Measurements from ENCODE around the gene SPOCK2.

SPOCK2 gene

DNA sequence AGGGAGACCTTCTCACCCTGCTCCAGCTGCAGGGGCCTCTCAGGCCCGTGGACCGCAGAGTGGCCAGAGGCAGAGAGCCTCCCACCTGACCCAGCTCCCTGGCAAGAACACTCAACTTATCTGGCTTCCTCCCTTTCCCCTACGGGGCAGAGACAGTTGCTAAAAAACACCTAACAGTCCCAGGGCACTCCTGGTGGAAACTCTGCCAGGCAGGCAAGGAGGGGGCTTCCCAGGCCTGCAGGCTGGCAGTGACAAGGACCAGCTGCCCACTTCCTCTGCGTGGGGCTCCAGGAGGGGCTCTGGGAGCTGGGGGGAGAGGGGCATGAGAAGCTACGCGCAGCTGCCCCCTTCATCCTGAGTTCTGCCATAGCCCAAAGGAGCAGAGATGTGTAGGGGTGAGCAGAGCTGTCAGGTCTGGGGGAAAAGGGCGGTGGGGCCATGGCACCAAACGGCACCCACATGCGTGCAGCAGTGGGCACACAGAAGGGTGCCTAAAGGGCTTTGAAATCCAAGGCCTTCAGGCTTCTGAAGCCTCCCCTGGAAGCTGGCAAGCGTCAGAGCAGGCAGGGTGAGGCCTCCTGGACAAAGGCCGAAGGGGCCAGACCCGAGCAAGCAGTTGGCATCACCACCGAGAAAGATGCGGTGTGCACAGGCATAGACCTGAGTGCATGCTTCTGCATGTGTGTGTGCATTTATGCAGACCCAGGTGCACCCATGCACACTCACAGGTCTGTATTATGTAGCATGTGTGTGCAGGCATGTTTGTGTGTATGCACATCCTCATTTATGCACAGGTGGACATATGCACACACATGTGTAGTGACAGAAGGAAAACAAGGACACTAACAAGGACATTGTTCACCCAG is 14.4 kb downstream of the SPOCK2 start:
- DNase-seq (ENCODE audit: low read depth in 2 of 2) = no peak

DNA sequence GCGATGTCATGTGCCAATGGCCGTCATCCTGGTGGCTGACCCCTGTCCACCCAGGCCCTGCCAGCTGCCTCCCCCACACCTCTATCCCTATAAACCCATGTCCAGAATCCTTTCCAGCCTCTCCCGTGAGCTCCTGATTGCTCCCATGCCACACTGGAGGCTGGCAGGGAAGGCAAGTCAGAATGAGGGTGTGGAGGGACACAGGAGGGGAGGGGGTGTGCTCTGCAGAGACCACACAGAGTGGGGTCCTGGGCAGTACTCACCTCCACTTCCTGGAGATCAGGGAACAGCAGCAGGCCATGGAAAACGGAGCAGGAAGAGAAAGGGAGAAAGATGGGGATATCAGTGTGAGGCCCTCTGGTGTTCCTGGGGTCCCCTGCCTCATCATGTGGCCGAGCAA is 15.7 kb downstream of the SPOCK2 start:
- no peak for DNase-seq (ENCODE audit: low read depth in 2 of 2)

DNA sequence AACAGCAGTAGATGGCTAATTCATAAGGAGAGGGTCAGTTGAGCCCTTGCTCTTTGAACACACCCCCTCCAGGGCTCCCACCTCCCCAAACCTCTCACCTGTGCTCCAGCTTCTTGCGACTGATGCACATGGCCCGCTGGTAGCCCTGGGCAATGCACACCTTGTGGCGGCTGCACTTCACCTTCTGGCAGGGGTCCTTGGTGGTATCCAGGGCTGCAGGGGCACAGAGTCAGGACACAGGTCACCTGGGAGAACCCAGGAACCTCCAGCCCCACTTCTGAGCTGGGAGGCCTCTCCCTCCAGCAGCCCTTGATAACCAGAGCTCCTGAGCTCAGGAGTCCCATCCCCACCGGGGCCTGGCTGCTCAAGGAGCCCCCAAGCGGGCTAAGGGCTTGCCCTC is 16.3 kb downstream of the SPOCK2 start:
- no peak for DNase-seq (ENCODE audit: low read depth in 2 of 2)

DNA sequence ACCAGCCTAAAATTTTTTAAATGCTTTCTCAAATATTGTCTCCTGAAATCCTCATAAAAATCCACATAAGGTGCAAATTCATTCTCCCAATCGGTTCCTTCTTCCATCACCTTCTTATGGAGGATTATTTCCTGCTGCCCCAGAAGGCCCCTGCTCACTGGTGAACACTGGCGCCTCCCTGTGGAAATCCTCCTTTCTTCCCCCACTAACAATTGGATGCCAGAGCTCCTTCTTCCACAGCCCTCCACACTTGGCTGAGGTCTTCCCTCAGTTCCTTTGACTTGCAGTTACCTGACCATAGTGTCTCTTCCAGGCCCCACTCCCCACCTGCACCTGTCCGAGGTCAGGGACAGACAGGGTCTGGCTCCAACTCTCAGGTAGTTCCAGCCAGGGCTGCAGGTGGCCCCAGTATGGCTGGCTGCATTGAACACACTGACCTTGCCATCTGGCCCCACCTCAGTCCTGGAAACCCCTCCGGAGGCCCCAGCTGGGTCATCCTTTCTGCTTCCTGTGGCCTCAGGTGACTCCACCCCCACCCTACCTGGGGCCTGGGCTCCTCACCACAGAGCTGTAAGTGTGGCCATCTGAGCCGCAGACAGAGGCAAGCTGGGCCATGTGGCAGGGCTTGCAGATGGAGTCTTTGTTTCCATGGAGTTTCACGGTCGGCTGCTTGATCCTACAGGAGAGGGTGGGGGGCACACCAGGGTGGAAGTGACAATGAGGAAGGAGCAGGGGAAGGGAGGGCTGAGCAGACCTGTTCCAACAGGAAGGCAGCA is 18.4 kb downstream of the SPOCK2 start:
- DNase-seq (ENCODE audit: low read depth in 2 of 2) = no peak

DNA sequence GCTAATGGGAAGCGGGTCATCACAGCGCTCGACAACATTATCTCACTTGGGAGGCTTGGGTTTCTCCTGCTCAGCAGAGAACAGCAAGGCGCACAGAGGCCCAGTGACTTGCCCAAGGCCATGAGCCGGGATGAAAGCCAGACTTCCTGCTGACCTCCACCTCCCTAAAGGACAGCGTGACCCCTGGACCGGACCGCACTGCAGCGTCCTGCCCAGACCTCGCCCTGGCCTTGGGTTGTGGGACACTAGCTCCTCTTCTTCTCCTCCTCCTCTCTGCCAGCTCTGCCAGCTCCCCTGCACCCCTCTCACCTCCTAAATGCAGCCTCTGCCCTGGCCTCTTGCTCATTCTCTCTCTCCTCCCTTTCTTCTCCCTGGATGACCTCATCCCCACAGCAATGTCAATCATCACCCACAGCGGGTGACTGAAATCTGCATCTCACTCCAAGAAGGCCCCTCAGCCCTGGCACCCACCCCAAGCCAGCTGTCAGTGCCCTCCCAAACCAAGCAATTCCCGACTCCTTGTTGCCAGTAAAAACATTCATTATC is 19.4 kb downstream of the SPOCK2 start:
- no peak for DNase-seq (ENCODE audit: low read depth in 2 of 2)

DNA sequence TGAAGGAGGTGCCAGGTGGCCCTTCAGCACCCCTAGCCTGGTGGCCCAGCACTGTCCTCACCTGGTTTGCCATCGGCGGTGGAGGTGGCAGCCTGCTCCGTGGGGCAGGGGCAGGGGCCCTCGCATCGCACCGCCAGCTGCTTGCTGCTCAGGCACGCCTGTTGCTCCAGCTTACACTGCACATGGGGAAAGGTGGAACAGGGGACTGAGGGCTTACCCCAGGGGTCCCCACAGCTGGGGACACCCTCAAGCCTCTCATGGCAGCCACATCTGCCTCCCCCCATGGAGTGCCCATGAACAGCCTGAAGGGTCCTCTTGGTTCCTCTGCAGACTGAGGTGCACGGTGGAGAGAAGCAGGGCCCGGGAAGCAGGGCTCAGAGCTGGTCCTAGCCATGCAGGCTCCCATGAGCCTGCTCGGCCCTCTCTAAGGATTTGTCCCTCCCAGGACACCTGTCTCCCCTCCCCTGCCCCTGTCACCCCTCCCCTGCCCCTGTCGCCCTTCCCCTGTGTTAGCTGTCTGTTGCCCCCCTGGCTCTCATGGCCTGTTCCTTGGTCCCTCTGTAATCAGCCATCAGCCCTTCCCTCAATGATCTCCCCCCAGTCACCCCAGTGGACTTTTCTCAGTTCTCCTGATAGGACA is 20.1 kb downstream of the SPOCK2 start:
- DNase-seq (ENCODE audit: low read depth in 2 of 2) = no peak

DNA sequence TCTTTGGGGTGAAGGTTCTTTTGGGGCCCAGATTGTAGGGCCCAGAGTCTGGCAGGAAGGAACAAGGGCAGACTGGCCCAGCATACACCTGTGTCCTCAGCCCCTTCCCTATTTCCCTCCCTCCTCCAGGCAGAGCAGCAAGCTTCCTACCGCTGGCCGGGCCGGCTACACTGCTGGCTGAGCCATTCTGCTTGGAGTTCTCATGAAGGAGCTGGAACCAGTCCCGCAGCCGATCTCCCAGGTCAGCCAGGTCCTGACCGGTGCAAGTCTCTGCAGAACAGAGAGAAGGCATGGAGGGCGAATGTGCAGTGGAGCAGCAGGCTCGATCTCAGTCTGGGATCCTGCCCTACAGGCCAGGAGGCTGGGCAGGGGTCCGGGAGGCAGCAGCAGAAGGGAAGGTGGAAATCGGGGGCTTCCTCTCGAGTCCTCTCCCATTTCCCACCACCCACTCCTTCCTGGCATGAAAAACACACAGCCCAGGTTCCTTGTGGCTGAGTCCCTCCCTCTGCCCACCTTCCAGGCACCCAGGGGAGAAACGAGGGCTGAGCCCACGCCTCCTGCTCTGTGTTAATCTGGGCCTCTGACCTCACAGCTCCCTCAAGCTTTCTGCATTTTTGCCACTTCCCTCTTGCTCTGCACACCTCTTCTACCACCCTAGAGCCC is 20.8 kb downstream of the SPOCK2 start:
- no peak for DNase-seq (ENCODE audit: low read depth in 2 of 2)

DNA sequence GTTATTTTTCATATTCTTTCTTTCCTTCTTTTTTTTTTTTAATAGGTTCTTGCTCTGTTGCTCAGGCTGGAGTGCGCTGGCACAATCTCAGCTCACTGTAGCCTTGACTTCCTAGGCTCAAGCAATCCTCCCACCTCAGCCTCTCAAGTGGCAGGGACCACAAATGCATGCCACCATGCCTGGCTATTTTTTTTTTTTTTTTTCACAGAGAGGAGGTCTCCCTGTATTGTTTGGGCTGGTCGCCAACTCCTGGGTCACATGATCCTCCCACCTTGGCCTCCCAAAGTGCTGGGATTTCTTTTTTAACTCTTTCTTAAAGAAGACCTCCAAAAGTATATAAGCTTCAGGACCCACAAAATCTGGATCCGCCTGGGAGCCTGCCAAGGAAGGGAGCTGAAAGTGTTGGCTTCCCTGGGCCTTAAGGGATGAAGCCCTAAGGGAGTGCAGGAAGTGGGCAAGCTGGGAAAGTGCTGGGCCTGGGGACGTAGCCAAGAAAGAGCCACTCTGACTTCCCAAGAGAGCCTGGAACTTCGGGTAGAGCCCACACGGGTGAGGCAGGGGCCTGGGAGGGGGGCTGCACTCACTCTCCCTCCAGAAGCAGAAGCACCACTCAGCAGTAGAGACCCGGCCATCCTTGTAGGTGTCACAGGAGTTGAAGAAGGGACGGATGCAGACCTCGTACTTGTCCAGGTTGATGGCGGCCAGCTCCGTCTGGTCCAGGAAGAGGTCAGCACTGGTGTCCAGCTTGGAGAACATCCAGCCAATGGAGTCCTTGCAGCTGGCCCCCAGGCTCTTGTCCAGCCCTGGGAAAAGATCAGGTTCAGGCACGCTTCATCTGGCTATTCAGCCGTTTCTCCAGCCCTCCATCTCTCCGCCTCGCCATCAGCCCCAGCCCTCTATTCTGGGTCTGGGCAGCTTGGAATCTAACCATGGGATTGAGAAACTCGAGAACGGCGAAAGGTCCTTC is 21.8 kb downstream of the SPOCK2 start:
- no peak for DNase-seq (ENCODE audit: low read depth in 2 of 2)

DNA sequence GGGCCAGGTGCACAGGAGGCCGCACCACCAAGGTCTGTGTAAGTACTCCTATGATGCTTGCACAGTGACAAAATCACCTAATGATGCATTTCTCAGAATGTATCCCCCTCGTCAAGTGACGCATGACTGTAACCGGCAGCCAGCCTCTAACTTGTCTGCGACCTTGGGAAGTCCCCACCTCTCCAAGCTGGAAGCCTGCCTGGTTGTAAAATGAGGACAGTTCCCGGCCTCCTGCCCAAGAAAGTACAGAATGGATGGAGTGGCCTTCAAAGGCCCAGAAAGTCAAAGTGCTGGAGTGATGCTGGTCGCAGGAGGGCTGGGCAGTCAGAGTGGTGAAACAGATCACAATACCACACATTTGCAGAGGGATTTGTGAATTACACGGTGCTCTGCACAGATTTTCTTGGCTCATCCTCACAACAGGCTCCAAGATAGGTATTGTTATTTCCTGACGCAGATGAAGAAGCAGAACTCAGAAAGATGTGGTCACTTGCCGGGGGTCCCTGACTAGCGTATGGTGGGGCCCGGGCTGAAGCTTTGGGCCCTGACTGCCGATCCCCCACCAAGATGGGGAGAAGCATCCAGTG is 22.8 kb downstream of the SPOCK2 start:
- no peak for DNase-seq (ENCODE audit: low read depth in 2 of 2)

DNA sequence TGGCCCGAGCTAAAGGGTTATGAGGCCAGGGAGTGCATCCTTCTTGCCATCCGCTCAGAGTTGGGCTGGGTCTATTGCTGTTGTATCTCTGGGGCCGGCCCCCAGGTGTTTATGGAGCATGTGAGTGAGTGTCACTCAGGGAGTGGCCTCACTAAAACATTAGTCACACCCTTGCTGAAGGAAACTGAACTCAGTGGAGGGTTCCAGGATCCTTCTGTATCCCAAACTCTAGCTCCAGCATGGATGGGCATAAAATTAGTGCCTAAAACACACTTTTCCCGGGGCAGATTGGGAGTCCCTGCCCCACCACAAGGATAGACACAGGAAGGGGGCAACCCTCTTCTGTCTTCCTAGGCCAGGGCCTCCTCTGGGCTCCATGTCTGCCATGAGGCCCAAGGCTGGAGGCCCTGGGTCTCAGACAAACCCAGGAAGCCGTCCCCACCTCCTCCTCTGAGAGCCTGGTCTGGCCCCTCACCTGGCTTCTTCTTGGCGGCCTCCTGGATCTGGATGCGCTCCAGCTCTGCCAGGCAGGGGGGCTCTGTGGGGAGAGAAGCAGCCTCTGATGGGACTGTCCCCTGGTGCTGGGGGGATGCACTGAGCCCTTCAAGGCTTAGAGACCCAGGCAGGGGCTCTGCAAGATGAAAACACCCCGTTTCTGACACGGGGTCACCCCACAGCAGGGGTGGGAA is 24.5 kb downstream of the SPOCK2 start:
- no peak for DNase-seq (ENCODE audit: low read depth in 2 of 2)

DNA sequence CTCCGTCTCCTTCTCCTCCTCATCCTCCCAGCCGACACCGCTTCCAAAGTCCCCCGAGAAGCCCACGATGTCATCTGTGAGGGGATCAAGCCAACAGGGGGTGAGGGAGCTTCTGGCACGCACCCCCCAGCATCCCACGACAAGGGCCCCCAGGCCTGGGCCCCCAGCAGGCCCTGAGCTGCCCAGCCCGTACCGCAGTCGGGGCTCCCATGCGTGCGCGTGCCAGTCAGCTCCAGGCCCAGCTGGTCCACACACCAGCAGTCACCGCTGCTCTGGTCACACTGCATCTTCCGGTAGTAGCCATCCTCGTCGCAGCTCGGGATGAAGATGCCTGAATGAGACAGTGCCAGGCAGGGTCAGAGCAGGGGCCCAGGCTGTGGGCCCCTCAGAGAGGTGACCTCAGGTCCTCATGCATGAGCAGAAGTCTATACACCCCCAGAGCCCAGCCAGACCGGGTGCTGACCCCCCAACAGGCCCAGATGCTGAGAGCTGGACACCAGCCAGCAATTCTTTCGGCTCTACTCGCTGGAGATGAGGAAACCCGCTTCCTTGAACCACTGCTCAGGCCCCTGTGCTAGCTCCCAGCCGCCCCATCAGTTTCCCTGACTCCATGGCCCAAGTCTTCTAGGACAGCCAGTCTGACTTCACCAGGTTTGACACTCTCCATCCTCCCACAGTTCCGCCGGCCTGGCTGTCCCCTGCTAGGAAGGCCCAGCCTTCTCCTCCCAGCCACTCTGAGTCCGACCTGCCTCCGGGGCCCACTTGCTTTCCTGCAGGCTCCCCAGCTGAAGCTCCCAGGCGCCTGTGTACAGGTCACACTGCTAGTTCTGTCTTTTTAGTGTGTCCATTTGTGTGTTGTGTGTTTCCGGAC is 25.3 kb downstream of the SPOCK2 start:
- DNase-seq (ENCODE audit: low read depth in 2 of 2) = no peak

DNA sequence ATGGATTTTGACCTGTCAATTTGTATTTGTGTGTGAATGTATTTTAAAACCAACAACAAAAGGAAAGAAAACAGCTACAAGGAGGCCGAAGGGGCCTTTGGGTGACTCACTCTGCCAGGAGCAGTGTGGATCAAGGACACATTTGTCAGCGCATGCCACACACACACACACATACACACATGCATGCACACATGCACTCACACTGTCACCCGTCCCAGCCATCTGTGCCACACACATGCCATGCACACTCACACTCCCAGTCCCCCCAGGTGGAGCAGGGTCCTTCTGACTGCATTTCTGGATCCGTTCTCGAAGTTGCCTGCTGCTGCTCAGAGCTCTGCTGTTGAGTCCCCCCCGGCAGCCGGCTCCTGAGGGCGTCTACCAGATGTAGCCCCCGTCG is 26.0 kb downstream of the SPOCK2 start:
- no peak for DNase-seq (ENCODE audit: low read depth in 2 of 2)

DNA sequence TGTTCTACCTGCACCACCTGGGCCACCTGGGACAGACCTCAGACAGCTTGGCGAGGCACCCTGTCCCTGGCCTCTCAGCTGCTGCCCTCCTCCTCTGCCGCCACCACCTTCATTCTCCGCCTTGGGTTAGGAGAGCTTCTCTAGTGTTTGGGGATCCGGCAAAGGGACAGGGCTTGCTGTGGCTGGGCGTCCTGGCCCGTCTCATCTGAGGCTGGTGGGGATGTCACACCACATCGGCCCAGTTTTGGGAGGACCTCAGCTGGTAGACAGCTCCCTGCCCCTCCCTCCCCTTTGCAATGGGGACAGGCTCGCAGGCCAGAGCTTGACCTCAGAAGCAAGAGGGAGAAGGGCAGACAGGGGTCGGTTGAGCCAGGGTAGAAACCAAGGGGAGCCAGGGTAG is 26.4 kb downstream of the SPOCK2 start:
- no peak for DNase-seq (ENCODE audit: low read depth in 2 of 2)

DNA sequence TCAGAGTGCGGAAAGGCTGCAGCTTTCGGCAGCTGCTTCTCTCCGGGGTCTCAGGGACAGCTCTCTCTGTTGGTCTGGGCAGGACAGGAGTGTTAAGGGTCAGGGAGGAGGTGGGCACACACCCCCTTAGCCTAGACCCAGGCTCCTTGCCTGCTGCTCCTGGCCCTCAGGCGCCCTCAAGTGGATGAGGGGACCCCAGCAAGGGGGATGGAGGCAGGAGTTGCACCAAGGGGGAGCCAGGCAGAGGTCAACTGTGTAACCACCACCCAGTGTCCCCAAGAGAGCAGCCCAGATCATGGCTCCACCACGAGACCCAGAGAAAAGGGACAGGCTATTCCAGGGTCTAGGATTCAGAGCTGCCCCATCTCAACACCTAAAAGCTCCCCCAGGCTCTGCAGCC is 26.9 kb downstream of the SPOCK2 start:
- DNase-seq (ENCODE audit: low read depth in 2 of 2) = no peak

DNA sequence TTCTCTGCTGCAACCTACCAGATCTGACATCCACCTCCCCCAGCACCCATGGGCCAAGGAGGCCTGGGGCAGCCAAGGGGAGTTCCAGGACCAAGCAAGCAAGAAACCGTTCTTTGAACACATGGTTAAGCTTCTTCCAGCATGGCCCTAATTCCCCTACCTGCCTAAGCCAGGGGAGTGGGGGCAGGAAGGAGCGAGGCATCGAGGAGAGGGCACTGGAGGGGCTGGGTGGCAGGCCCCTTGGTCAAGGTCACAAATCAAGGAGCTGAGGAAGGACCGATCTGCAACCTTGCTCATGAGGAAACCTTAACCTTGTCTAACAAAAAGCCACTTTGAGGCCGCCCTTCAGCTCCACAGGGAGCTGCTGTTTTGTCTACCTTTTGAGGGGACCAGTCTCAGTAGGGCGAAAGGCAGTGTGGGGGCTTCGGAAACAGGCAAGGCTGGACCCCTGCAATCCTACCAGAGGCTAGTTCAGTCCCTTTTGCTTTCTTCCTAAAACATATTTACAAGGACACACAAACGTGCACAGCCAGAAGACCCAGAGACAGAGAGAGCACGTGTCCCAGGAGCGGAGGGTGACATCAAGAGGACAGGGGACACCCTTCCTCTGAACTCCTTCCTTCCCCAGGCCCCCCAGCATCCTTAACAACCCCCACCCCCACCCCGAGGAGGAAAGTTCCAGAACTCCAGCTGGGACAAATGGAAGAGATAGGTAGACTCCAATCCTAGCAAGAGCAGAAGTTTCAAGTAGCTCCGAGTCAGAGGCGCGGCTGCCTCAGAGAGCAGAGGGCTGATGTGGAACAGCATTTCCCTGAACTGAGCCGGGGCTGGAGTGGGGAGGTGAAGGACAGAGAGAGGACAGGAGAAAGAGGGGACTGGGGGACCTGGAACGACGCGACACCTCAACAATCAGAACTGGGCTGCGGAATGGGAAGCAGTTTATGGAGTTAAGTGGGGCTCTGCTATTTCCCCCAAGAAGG is 28.2 kb downstream of the SPOCK2 start:
- no peak for DNase-seq (ENCODE audit: low read depth in 2 of 2)

DNA sequence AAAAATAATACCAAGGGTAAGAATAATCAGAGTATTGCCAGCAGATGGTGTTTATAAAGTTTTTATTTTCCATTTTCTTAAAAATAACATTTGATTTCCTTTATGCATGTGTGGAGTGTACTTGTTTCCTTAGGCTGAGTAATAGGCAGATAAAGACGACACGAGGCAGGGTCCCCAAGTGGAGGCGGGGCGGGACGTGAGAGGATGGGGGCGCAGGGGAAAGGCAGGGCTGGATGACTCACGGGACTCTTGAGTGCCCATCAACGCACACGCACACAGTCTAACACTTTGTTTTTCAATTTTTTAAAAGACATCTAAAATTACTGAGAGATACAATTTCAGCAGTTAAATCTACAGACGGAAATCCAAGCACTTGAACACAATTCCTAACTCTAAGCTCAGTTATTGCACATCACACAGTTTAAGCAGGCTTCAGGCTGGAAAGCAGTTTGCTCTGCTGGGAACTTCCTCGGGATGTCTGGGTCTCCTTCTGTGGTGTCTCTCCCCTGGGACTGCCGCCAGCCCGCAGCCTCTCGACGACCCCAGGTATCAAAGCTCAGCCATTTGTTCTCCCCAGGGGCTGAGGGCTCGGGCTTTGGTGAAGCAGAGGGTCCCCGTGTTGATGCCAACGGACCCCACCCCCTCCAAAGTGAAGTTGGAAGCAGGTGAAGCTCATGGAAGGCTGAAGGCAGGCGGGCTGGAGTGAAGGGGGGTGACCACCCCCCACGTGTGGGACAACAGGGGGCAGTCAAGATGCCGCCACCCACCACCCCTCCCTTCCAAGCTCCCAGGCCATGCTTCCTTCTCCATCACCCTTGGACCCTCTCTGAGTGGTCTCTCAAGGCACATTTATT is 29.1 kb downstream of the SPOCK2 start:
- no peak for DNase-seq (ENCODE audit: low read depth in 2 of 2)
